ENCODE measurements around the gene FAM114A1. TPM values are rescaled to one million over a fixed set of nuclear protein-coding genes. Genes with fewer than 3 reads are reported as not detected.

The FAM114A1 gene
- total RNA-seq, 3 donors from 2014 or later, result 59.1 to 94.7 (median 62.5) TPM

DNA sequence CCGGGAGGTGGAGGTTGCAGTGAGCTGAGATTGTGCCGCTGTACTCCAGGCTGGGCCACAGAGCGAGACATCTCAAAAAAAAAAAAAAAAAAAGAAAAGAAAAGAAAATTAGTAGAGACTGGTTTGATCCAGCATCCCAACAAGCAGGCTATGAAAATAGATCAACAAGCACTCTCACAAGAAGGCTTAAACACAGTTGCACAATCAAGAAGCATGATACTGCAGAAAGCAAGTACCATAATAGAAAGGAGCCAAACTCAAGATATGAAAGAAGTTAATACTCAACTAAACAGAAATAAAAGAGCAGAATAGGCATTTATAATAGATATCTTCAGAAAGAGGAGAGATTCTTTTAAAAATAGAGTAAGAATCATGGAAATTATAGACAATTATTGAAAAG, 21.6 kb upstream of the FAM114A1 start:
- Histone ChIP-seq H3K4me1 (ENCODE audit: low read depth) (no peaks in the 10 kb centered on the region), H3K9me3 (no peaks in the 10 kb centered on the region), H3K4me3 (no peak overlapping the region), H3K36me3 (ENCODE audit: low read depth) (no peaks in the 10 kb centered on the region)
- TF ChIP-seq, protein P1, sequence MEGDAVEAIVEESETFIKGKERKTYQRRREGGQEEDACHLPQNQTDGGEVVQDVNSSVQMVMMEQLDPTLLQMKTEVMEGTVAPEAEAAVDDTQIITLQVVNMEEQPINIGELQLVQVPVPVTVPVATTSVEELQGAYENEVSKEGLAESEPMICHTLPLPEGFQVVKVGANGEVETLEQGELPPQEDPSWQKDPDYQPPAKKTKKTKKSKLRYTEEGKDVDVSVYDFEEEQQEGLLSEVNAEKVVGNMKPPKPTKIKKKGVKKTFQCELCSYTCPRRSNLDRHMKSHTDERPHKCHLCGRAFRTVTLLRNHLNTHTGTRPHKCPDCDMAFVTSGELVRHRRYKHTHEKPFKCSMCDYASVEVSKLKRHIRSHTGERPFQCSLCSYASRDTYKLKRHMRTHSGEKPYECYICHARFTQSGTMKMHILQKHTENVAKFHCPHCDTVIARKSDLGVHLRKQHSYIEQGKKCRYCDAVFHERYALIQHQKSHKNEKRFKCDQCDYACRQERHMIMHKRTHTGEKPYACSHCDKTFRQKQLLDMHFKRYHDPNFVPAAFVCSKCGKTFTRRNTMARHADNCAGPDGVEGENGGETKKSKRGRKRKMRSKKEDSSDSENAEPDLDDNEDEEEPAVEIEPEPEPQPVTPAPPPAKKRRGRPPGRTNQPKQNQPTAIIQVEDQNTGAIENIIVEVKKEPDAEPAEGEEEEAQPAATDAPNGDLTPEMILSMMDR (IDR thresholded peaks at IDR 0.05), result no peak
- no peak for ATAC-seq
- intact Hi-C loops (cut with DNase I, micrococcal nuclease), result no loop called here
- DNase-seq, result no peak

DNA sequence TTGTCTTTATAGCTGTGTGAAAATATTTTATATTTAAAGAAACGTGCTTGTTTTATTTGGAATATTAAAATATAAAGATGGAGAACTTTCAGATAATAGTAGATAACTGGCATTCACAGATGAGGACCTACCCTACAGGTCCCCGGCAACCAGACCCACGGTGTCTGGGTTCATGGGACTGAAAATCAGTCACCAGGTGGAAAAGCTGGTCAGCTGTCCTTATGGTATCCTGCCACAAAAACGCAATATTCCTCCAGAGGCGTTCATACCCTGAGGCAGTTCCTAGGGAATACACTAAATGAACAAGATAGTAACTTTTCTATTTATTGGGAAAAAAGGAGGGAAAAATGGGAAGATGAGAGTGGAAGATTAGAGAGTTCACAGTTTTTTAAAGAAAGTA, 12.1 kb upstream of the FAM114A1 start:
- no peak overlapping the region for H3K4me3 ChIP-seq
- intact Hi-C loops (cut with DNase I, micrococcal nuclease), result loop anchor here in 1 of 2 donors (5.0 kb wide), 1 partner anchor 98 kb away; no protein-coding TSS in a partner anchor
- peaks cover 3% of the 10 kb centered on the region for H3K4me1 ChIP-seq (ENCODE audit: low read depth)
- DNase-seq, result no peak
- no peaks in the 10 kb centered on the region for H3K9me3 ChIP-seq
- ATAC-seq, result no peak
- no peaks in the 10 kb centered on the region for H3K36me3 ChIP-seq (ENCODE audit: low read depth)
- TF ChIP-seq, protein P1 (IDR thresholded peaks at IDR 0.05), result no peak

DNA sequence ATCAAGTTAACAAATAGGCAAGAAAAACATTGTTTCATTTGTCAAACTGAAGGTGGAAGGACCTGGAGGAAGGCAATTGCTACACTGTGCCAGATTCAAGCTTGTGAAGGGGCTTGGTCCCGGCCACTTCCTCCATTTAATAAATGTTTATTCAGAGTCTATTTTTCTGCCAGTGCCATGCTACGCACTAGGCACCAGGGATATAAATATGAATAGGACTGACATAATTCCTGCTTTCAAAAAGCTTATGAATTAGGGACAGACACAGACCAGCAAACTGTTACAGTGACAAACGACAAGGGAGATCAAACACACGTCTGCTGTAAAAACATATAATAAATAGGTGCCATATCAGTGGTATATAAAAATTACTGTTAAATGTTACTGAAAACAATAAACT, 11.6 kb upstream of the FAM114A1 start:
- ATAC-seq, result peak; percentile 59
- intact Hi-C loops (cut with DNase I, micrococcal nuclease), result loop anchor here in 1 of 2 donors (5.0 kb wide), 1 partner anchor 99 kb away; no protein-coding TSS in a partner anchor

DNA sequence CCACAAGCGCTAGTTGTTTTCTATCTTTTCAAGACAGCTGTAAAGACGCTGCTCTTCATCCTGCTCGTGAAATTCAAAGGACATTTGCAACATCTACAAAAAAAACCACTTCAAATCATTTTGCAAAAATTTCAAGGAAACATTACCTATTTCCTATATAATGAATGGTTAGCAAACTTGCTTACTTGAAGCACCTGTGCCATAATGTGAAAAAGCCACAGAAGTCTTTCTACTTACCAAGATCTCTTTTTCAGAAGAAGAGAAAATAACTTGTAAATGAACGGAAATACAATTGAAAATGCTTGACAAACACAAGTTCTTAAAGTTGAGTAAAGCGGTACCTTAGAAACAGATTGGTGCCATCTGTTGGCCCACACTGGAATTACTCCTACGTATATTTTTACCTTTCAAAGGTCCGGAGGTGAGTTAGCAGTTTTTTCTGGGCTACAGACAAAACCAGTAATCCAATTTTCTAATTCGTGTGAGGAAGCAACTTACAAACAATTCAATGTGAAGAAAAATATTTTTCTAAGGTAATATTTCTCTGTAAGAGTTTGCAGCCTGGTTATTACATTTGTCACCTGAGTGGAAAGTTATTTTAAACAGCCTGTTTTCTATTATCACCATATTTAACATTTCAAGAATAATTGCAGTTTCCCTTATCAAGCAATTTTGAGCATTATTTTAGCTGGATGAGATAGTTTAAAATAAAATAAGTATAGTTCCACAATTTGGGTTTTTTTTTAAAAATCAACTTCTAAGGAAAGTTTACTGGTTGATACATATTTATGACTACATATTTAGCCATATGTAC, 10.9 kb upstream of the FAM114A1 start, which contains the start of gene TLR6:
Gene TLR6 (minus strand): TSS at position 294 of the 814 bp plus-strand sequence. CDS start 27,344 bp downstream, outside the sequence.
- DNase-seq (peak in 1 of 3 donors; percentile 89), ATAC-seq (peak; percentile 83)
- H3K4me1 ChIP-seq (ENCODE audit: low read depth), result peaks cover 3% of the 10 kb centered on the region
- TF ChIP-seq, protein P1 (IDR thresholded peaks at IDR 0.05), result peak; percentile 70
- H3K4me3 ChIP-seq, result no peak within 1 kb of the TSS
- no peaks in the 10 kb centered on the region for H3K9me3 ChIP-seq
- H3K36me3 ChIP-seq (ENCODE audit: low read depth), result no peaks in the 10 kb centered on the region
- intact Hi-C loops (cut with DNase I, micrococcal nuclease), result loop anchor here in 1 of 2 donors (5.0 kb wide), 1 partner anchor 99 kb away; no protein-coding TSS in a partner anchor

More for the DNA sequence above, 11.6 kb upstream of the FAM114A1 start:
- Histone ChIP-seq H3K4me3 (no peak overlapping the region), H3K36me3 (ENCODE audit: low read depth) (no peaks in the 10 kb centered on the region), H3K9me3 (no peaks in the 10 kb centered on the region), H3K4me1 (ENCODE audit: low read depth) (peaks cover 3% of the 10 kb centered on the region)
- DNase-seq, result no peak
- TF ChIP-seq, protein P1 (IDR thresholded peaks at IDR 0.05), result no peak

DNA sequence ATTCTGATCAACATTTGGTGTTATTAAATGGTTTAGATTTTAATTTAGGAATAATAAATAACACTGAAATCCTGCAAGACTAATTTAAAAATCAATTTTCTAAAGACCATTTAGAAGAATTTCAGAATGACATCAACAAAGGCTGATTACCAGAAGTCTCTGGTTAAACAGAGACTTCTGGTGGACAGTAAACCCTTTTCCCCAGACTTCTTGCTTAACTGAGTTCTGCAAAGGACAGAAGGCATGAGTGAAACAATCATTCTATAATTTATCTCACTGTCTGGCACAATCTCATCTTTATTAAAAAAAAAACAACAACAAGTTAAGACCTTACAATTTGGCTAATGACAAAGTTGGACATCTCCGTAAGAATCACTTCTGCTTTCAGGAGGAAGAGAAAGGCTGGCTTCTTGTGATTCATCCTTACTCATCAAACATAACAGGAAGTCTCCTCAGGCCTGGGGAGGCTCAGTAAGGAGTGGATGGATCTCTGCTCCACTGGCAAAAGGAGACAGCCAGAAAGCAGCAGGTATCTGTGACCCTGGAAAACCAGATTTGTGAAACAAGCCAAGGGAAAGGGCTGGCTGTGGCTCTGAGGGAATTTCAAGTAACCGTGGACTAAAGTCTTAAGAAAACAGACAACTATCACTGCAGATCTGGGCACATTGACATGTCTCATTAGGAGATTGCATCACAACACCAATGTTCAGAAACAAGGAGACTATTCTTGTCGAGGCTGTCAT, 10.1 kb upstream of the FAM114A1 start:
- no peaks in the 10 kb centered on the region for H3K36me3 ChIP-seq (ENCODE audit: low read depth)
- H3K4me1 ChIP-seq (ENCODE audit: low read depth), result peaks cover 3% of the 10 kb centered on the region
- DNase-seq (peak in 1 of 3 donors; percentile 45), ATAC-seq (peak; percentile 88)
- H3K4me3 ChIP-seq, result no peak overlapping the region
- no peaks in the 10 kb centered on the region for H3K9me3 ChIP-seq
- intact Hi-C loops (cut with DNase I, micrococcal nuclease), result loop anchor here in 1 of 2 donors (5.0 kb wide), 1 partner anchor 100 kb away; no protein-coding TSS in a partner anchor
- TF ChIP-seq, protein P1 (IDR thresholded peaks at IDR 0.05), result no peak
